Liver (tissue), 9 donors: ENCODE measurements around the gene KCNMA1. TPM values are rescaled to one million over a fixed set of nuclear protein-coding genes. Genes with fewer than 3 reads are reported as not detected.

Source experiments
- DNase-seq: peaks from one replicate; pipeline ENCODE4 v3.0.0-alpha.2; 2017; ENCODE audit warnings: low spot score
- H3K27ac ChIP-seq, 2 donors: one replicate each; pipeline ENCODE4 v1.7.0; 2013; ENCODE audit warnings: inconsistent platforms in 2 of 2, low read length in 2 of 2, control low read depth in 1 of 2, low read depth in 1 of 2, mild to moderate bottlenecking in 1 of 2
- H3K27me3 ChIP-seq, 4 donors: one replicate each; pipeline versions ENCODE4 v1.6.1 to v1.7.0; 2013; ENCODE audit warnings: low read length in 3 of 4, inconsistent platforms in 1 of 4, mild to moderate bottlenecking in 1 of 4, moderate library complexity in 1 of 4; ENCODE audit not compliant: control insufficient read depth in 4 of 4, insufficient read depth in 4 of 4
- H3K36me3 ChIP-seq, 4 donors: one replicate each; pipeline versions ENCODE4 v1.6.1 to v1.7.0; 2013; ENCODE audit warnings: low read length in 3 of 4, mild to moderate bottlenecking in 3 of 4, low read depth in 1 of 4, moderate library complexity in 1 of 4; ENCODE audit not compliant: control insufficient read depth in 4 of 4, insufficient read depth in 3 of 4
- H3K4me1 ChIP-seq, 4 donors: one replicate each; pipeline versions ENCODE4 v1.6.1 to v1.7.0; 2013; ENCODE audit warnings: low read length in 3 of 4, mild to moderate bottlenecking in 3 of 4, moderate library complexity in 1 of 4; ENCODE audit not compliant: control insufficient read depth in 4 of 4, insufficient read depth in 4 of 4
- H3K4me3 ChIP-seq, 3 donors: one replicate each; pipeline versions ENCODE4 v1.6.1 to v1.7.0; 2013; ENCODE audit warnings: low read length in 3 of 3, control low read depth in 1 of 3, low read depth in 1 of 3, mild to moderate bottlenecking in 1 of 3
- H3K9ac ChIP-seq, 2 donors: one replicate each; pipeline ENCODE4 v1.7.0; 2013; ENCODE audit warnings: low read length in 2 of 2, mild to moderate bottlenecking in 2 of 2, moderate library complexity in 2 of 2, control low read depth in 1 of 2, low read depth in 1 of 2
- H3K9me3 ChIP-seq, 4 donors: one replicate each; pipeline versions ENCODE4 v1.6.1 to v1.7.0; 2013; ENCODE audit warnings: low read length in 3 of 4; ENCODE audit not compliant: control insufficient read depth in 4 of 4
- EGR1 ChIP-seq, 2 donors: IDR thresholded peaks; 2 replicates each; pipeline ENCODE4 v1.6.1; 2016 to 2018; ENCODE audit warnings: antibody characterized with exemption in 2 of 2, low read depth in 2 of 2
- FOXA1 ChIP-seq: IDR thresholded peaks from 2 replicates; pipeline ENCODE4 v1.6.1; 2016; ENCODE audit warnings: antibody characterized with exemption
- HNF4A ChIP-seq, 2 donors: conservative IDR thresholded peaks; 2 replicates each; pipeline ENCODE4 v1.6.1; 2016; ENCODE audit warnings: antibody characterized with exemption in 2 of 2, mild to moderate bottlenecking in 2 of 2
- HNF4G ChIP-seq: IDR thresholded peaks from 2 replicates; pipeline ENCODE4 v1.6.1; 2016; ENCODE audit warnings: antibody characterized with exemption
- JUND ChIP-seq, 2 donors: IDR thresholded peaks; 2 replicates each; pipeline ENCODE4 v1.6.1; 2016; ENCODE audit warnings: antibody characterized with exemption in 2 of 2
- RAD21 ChIP-seq, 2 donors: IDR thresholded peaks; 2 replicates each; pipeline ENCODE4 v1.6.1; 2016; ENCODE audit warnings: antibody characterized with exemption in 2 of 2, mild to moderate bottlenecking in 2 of 2
- RXRA ChIP-seq, 2 donors: IDR thresholded peaks; 2 replicates each; pipeline ENCODE4 v1.6.1; 2017 to 2018; ENCODE audit warnings: antibody characterized with exemption in 2 of 2, mild to moderate bottlenecking in 1 of 2
- SP1 ChIP-seq: IDR thresholded peaks from 2 replicates; pipeline ENCODE4 v1.6.1; 2018; ENCODE audit warnings: antibody characterized with exemption, mild to moderate bottlenecking
- TAF1 ChIP-seq: conservative IDR thresholded peaks from 2 replicates; pipeline ENCODE4 v1.6.1; 2016; ENCODE audit warnings: antibody characterized with exemption, mild to moderate bottlenecking
- YY1 ChIP-seq: IDR thresholded peaks from 2 replicates; pipeline ENCODE4 v1.6.1; 2016; ENCODE audit warnings: antibody characterized with exemption, mild to moderate bottlenecking
- WGBS: extraction: QIAGEN DNeasy Blood & Tissue Kit; methylation state at CpG from one replicate; pipeline ENCODE4 v1.1.7; 2013; 5-methylcytosine and 5-hydroxymethylcytosine counted together
- polyA plus RNA-seq, 2 donors: library from polyadenylated mRNA; stranded (reverse) in 1 of 2; unstranded in 1 of 2; fragments of 200-250 nt in 1 of 2; fragments of >200 nt in 1 of 2; fragmentation: Nextera tagmentation in 1 of 2; extraction: Ambion mirVana in 1 of 2; gene quantifications; one replicate each; pipeline versions ENCODE4 v1.2.1 to v1.2.3, GENCODE V29; 2013 to 2015
- total RNA-seq, 2 donors: library from RNA; depleted of rRNA; stranded (reverse); fragments of >200 nt; gene quantifications; one replicate each; pipeline ENCODE4 v1.2.3, GENCODE V29; 2014
- TF ChIP-seq, protein P1 (sequence below): IDR thresholded peaks from 2 replicates; pipeline ENCODE4 v1.6.1; 2016; ENCODE audit warnings: antibody characterized with exemption
- TF ChIP-seq, protein P2 (sequence below): IDR thresholded peaks from 2 replicates; pipeline ENCODE4 v1.6.1; 2016; ENCODE audit warnings: antibody characterized with exemption
- TF ChIP-seq, protein P3 (sequence below): fragments of 150-350 bp; IDR thresholded peaks from 2 replicates; pipeline ENCODE4 v1.5.1; 2017; ENCODE audit warnings: improper control_type of control experiment, low read depth, low read length; ENCODE audit not compliant: missing input control
- TF ChIP-seq, protein P4 (sequence below): IDR thresholded peaks from 2 replicates; pipeline ENCODE4 v1.6.1; 2016; ENCODE audit warnings: antibody characterized with exemption, mild to moderate bottlenecking
- donor health status: healthy.
- donor health status: healthy.
- donor health status: healthy.
- donor health status: healthy.
- donor health status: healthy.

The KCNMA1 gene
- total and polyA plus RNA-seq, 4 donors: 2.5 to 9.7 (median 4.7) TPM

DNA sequence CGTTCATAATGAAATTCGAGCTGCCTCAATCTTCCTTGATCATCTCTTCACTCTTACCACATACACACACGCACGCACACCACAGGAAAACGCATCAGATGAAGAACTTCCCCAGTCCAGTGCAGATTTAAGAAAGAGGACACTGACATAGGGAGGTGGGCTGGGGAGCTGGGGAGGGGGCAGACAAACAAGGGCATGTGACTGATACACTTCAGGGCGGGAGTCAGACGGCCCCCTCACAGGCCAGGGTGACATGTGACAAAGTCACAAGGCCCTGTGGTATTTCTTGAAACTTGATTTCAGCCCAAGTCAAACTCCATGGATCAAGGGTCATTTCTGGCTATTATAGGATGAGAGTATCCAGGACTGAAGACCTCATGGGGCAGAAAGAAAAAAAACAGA is 82.6 kb downstream of the KCNMA1 start:
- TF ChIP-seq RXRA (IDR thresholded peaks at IDR 0.05) (peak in 1 of 2 donors; percentile 45), HNF4A (conservative IDR thresholded peaks at IDR 0.05) (peak; percentile 55 to 73), FOXA1 (no peak)
- TF ChIP-seq, protein P1, sequence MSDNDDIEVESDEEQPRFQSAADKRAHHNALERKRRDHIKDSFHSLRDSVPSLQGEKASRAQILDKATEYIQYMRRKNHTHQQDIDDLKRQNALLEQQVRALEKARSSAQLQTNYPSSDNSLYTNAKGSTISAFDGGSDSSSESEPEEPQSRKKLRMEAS: peak; percentile 34
- TF ChIP-seq, protein P2, sequence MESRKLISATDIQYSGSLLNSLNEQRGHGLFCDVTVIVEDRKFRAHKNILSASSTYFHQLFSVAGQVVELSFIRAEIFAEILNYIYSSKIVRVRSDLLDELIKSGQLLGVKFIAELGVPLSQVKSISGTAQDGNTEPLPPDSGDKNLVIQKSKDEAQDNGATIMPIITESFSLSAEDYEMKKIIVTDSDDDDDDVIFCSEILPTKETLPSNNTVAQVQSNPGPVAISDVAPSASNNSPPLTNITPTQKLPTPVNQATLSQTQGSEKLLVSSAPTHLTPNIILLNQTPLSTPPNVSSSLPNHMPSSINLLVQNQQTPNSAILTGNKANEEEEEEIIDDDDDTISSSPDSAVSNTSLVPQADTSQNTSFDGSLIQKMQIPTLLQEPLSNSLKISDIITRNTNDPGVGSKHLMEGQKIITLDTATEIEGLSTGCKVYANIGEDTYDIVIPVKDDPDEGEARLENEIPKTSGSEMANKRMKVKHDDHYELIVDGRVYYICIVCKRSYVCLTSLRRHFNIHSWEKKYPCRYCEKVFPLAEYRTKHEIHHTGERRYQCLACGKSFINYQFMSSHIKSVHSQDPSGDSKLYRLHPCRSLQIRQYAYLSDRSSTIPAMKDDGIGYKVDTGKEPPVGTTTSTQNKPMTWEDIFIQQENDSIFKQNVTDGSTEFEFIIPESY: peak; percentile 2
- Histone ChIP-seq H3K9me3 (no peaks in the 10 kb centered on the region), H3K36me3 (no peaks in the 10 kb centered on the region), H3K27me3 (no peaks in the 10 kb centered on the region), H3K4me1 (peaks cover 1 to 30% (median 24%) of the 10 kb centered on the region in 4 donors), H3K27ac (peak overlapping the region; percentile 87 to 90), H3K9ac (peak overlapping the region in 1 of 2 donors; percentile 3), H3K4me3 (no peak overlapping the region)
- no peak for DNase-seq
- 50% methylated on average over 7 of the region's 7 CpGs for WGBS

DNA sequence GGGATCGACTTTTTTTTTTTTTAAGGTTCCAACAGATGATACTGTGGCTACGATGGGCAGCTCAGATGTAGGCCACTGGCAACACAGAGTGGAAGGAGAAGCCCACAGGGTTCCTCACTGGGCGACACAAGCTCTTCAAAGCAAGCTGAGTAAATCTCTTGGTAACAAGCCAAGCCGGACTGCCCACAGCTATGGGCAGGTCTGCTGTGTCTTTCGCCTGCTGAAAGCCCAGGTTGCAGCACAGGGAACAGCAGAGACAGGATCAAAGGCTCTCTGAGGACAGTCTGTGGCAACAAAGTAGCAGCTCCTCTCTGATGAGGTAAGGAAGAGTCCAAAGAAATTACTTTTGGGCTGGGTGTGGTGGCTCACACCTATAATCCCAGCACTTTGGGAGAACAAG is 83.6 kb downstream of the KCNMA1 start:
- H3K27ac ChIP-seq: peak overlapping the region in 1 of 2 donors; percentile 52
- TF ChIP-seq TAF1 (no peak), RAD21 (IDR thresholded peaks at IDR 0.05) (peak in 1 of 2 donors; percentile 63), JUND (IDR thresholded peaks at IDR 0.05) (no peak), EGR1 (IDR thresholded peaks at IDR 0.05; ENCODE audit: low read depth in 2 of 2) (no peak), YY1 (no peak), HNF4A (conservative IDR thresholded peaks at IDR 0.05) (peak; percentile 25 to 64), RXRA (IDR thresholded peaks at IDR 0.05) (peak; percentile 47 to 89), SP1 (peak; percentile 66), HNF4G (peak; percentile 14)
- TF ChIP-seq, protein P1: no peak
- TF ChIP-seq, protein P3, sequence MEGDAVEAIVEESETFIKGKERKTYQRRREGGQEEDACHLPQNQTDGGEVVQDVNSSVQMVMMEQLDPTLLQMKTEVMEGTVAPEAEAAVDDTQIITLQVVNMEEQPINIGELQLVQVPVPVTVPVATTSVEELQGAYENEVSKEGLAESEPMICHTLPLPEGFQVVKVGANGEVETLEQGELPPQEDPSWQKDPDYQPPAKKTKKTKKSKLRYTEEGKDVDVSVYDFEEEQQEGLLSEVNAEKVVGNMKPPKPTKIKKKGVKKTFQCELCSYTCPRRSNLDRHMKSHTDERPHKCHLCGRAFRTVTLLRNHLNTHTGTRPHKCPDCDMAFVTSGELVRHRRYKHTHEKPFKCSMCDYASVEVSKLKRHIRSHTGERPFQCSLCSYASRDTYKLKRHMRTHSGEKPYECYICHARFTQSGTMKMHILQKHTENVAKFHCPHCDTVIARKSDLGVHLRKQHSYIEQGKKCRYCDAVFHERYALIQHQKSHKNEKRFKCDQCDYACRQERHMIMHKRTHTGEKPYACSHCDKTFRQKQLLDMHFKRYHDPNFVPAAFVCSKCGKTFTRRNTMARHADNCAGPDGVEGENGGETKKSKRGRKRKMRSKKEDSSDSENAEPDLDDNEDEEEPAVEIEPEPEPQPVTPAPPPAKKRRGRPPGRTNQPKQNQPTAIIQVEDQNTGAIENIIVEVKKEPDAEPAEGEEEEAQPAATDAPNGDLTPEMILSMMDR: no peak
- TF ChIP-seq, protein P2: no peak
- TF ChIP-seq, protein P4, sequence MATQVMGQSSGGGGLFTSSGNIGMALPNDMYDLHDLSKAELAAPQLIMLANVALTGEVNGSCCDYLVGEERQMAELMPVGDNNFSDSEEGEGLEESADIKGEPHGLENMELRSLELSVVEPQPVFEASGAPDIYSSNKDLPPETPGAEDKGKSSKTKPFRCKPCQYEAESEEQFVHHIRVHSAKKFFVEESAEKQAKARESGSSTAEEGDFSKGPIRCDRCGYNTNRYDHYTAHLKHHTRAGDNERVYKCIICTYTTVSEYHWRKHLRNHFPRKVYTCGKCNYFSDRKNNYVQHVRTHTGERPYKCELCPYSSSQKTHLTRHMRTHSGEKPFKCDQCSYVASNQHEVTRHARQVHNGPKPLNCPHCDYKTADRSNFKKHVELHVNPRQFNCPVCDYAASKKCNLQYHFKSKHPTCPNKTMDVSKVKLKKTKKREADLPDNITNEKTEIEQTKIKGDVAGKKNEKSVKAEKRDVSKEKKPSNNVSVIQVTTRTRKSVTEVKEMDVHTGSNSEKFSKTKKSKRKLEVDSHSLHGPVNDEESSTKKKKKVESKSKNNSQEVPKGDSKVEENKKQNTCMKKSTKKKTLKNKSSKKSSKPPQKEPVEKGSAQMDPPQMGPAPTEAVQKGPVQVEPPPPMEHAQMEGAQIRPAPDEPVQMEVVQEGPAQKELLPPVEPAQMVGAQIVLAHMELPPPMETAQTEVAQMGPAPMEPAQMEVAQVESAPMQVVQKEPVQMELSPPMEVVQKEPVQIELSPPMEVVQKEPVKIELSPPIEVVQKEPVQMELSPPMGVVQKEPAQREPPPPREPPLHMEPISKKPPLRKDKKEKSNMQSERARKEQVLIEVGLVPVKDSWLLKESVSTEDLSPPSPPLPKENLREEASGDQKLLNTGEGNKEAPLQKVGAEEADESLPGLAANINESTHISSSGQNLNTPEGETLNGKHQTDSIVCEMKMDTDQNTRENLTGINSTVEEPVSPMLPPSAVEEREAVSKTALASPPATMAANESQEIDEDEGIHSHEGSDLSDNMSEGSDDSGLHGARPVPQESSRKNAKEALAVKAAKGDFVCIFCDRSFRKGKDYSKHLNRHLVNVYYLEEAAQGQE: no peak
- H3K36me3 ChIP-seq: no peaks in the 10 kb centered on the region
- no peaks in the 10 kb centered on the region for H3K9me3 ChIP-seq
- H3K4me1 ChIP-seq: peaks cover 1 to 30% (median 23%) of the 10 kb centered on the region in 4 donors
- no peak for DNase-seq
- H3K27me3 ChIP-seq: no peaks in the 10 kb centered on the region
- WGBS: 73% methylated on average over 5 of the region's 5 CpGs
- no peak overlapping the region for H3K9ac ChIP-seq
- no peak overlapping the region for H3K4me3 ChIP-seq
